Upper lobe of left lung (tissue), 6 donors: ENCODE measurements around the gene DNER. TPM values are rescaled to one million over a fixed set of nuclear protein-coding genes. Genes with fewer than 3 reads are reported as not detected.

Source experiments
- ATAC-seq, 2 donors: fragments of 200-7000 bp; cut with Tn5 transposase; one replicate each; pipeline ENCODE4 v1.9.1; 2022; ENCODE audit warnings: mild to moderate bottlenecking in 2 of 2, moderate library complexity in 2 of 2; ENCODE audit not compliant: low FRiP score in 2 of 2
- DNase-seq, 2 donors: peaks; one replicate each; pipeline ENCODE4 v3.0.0-alpha.2; 2019 to 2020
- H3K27ac ChIP-seq, 4 donors: fragments of 200-600 bp; sonication (generic); one replicate each; pipeline ENCODE4 v1.5.1; 2016 to 2019
- H3K27me3 ChIP-seq, 4 donors: fragments of 200-600 bp; sonication (generic); one replicate each; pipeline ENCODE4 v1.5.1; 2017 to 2019
- H3K36me3 ChIP-seq, 4 donors: fragments of 200-600 bp; sonication (generic); one replicate each; pipeline ENCODE4 v1.5.1; 2016 to 2019
- H3K4me1 ChIP-seq, 4 donors: fragments of 200-600 bp; sonication (generic); one replicate each; pipeline ENCODE4 v1.5.1; 2018 to 2019
- H3K4me3 ChIP-seq, 4 donors: fragments of 200-600 bp; sonication (generic); one replicate each; pipeline ENCODE4 v1.5.1; 2017 to 2019; ENCODE audit warnings: mild to moderate bottlenecking in 2 of 4, moderate library complexity in 1 of 4
- H3K9me3 ChIP-seq, 4 donors: fragments of 200-600 bp; sonication (generic); one replicate each; pipeline ENCODE4 v1.5.1; 2018 to 2019
- EP300 ChIP-seq, 4 donors: sonication (generic); formaldehyde crosslinking; IDR thresholded peaks; one replicate each; pipeline ENCODE4 v1.5.1; 2017; ENCODE audit warnings: antibody characterized with exemption in 4 of 4, control low read depth in 2 of 4
- POLR2A ChIP-seq, 4 donors: fragments of 450-650 bp; IDR thresholded peaks; one replicate each; pipeline ENCODE4 v1.5.1; 2016 to 2017; ENCODE audit warnings: antibody characterized with exemption in 4 of 4, mild to moderate bottlenecking in 2 of 4
- POLR2AphosphoS5 ChIP-seq, 2 donors: sonication (generic); formaldehyde crosslinking; IDR thresholded peaks; one replicate each; pipeline ENCODE4 v1.5.1; 2017; ENCODE audit warnings: antibody characterized with exemption in 2 of 2
- WGBS, 2 donors: methylation state at CpG; one replicate each; pipeline ENCODE4 v1.1.5; 2017 to 2018; 5-methylcytosine and 5-hydroxymethylcytosine counted together
- total RNA-seq, 6 donors: library from RNA; depleted of rRNA in 4 of 6; stranded (reverse); fragments of >200 nt in 4 of 6; gene quantifications; one replicate each; pipeline versions ENCODE4 v1.1.0 to v1.2.1, GENCODE V29; 2016 to 2021
- TF ChIP-seq, protein P1 (sequence below), 6 experiments: fragments of 450-650 bp in 4 of 6; fragments of 200-600 bp in 2 of 6; sonication (generic) in 2 of 6; IDR thresholded peaks; one replicate each; pipeline ENCODE4 v1.5.1; 2016 to 2019; ENCODE audit warnings: antibody characterized with exemption in 6 of 6
- donor health status: DM: no; HTN: no; CAD: no; lungs with moderate emphysema.
- donor health status: DM: no; HTN: yes; CAD: no; lungs with severe emphysema.

The DNER gene
- total RNA-seq, 6 donors from 2014 or later: 0.31 to 2.1 (median 0.98) TPM

DNA sequence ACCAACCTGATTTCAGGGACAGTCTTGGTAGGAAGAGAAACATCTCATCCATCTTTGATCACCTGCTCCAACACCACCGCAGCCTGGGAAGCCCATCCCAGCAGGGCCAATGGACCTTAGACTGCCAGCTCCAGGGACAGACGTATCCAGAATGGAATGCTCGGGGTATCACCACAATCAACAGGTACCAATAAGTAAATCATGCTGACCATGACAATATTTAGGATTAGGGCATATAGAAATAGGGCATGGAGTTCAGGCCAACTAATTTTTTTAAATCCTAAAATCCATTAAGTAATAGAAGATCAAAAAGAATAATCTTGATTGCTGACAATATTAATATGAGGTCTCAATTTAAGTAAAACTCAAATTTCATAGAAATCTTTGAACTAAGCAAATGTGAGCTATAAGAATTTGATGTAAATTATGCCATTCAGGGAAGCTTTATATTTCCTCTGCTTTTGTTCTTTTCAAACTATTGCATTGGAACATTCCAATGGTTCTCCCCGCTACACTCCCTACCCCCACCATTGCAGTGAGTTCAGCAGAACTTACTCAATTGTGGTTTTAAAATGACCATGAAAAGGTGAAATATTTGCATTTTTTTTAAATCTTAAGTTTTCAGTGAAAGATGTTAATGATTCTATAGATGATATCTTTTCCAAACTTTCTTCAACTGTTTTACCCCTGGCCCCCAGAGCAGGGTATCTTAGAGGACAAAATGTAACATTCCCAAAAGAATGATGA, 138.6 kb downstream of the DNER start:
- Histone ChIP-seq H3K36me3 (no peaks in the 10 kb centered on the region), H3K27me3 (no peaks in the 10 kb centered on the region), H3K4me3 (no peak overlapping the region), H3K9me3 (no peaks in the 10 kb centered on the region), H3K27ac (no peak overlapping the region), H3K4me1 (no peaks in the 10 kb centered on the region)
- DNase-seq: no peak
- ATAC-seq: no peak
- WGBS, 2 donors: 85 to 95% methylated on average over 4 of the region's 4 CpGs
- TF ChIP-seq, protein P1, sequence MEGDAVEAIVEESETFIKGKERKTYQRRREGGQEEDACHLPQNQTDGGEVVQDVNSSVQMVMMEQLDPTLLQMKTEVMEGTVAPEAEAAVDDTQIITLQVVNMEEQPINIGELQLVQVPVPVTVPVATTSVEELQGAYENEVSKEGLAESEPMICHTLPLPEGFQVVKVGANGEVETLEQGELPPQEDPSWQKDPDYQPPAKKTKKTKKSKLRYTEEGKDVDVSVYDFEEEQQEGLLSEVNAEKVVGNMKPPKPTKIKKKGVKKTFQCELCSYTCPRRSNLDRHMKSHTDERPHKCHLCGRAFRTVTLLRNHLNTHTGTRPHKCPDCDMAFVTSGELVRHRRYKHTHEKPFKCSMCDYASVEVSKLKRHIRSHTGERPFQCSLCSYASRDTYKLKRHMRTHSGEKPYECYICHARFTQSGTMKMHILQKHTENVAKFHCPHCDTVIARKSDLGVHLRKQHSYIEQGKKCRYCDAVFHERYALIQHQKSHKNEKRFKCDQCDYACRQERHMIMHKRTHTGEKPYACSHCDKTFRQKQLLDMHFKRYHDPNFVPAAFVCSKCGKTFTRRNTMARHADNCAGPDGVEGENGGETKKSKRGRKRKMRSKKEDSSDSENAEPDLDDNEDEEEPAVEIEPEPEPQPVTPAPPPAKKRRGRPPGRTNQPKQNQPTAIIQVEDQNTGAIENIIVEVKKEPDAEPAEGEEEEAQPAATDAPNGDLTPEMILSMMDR (IDR thresholded peaks at IDR 0.05): no peak
- TF ChIP-seq EP300 (IDR thresholded peaks at IDR 0.05) (no peak), POLR2AphosphoS5 (IDR thresholded peaks at IDR 0.05) (no peak), POLR2A (IDR thresholded peaks at IDR 0.05) (no peak)

DNA sequence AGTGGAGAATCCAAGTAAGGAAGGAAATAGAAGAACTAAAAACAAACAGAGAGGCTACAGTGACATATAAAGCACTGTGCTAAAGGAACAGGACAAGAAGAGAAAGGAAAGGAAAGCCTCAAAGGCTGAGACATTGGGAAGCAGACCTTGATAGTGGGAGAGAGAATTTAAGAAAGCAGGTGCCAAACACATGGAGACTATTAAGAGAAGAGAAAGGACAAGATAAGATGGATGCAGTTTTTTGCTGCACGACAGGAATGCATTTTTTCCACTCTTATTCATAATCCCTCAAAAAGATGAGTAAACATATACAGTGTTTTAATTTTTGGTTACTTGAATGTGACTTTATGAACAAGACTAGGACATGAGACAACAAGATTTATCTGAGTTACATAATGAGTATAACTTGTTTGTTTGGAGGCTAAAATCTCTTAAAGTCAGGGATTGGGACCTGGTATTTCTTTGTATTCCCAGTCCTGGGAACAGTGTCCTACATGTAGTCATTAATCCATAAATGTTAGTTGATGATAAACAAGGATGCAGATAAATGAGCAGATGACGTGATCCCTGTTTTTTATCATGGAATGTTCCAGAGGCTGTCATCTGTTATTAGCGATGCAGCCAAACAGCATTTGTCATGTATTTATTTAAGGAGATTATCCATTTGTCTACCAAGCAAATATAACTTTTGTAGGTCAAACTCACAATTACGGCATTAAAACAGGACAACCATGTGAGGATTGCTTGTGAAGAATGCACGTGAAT, 141.7 kb downstream of the DNER start:
- H3K4me1 ChIP-seq: no peaks in the 10 kb centered on the region
- 80 to 84% methylated on average over 5 of the region's 5 CpGs for WGBS, 2 donors
- no peak for TF ChIP-seq EP300 (IDR thresholded peaks at IDR 0.05)
- TF ChIP-seq, protein P1 (IDR thresholded peaks at IDR 0.05): no peak
- TF ChIP-seq POLR2A (IDR thresholded peaks at IDR 0.05): no peak
- no peak for TF ChIP-seq POLR2AphosphoS5 (IDR thresholded peaks at IDR 0.05)
- H3K27me3 ChIP-seq: no peaks in the 10 kb centered on the region
- no peaks in the 10 kb centered on the region for H3K9me3 ChIP-seq
- H3K36me3 ChIP-seq: no peaks in the 10 kb centered on the region
- DNase-seq: no peak
- peak in 1 of 2 donors; percentile 73 for ATAC-seq
- H3K4me3 ChIP-seq: no peak overlapping the region
- H3K27ac ChIP-seq: no peak overlapping the region

DNA sequence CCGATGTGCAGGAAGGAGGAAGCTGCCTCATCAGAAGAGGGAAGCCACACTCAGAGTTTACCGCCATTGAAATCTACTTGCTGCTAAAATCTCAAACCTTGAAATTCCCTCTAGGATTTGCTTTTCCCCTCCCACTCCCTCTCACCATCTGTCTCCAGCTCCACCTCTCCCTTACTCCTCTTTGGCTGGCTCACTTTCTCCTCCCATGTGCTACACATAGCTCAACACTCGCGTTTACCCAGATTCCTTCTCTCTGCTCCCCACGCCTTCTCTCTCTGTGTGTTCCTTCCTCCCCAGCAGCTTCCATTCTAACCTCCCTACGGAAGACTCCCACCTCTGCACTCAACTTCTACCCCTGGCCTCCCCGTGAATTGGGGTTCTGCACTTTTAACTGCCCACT, 143.1 kb downstream of the DNER start:
- no peaks in the 10 kb centered on the region for H3K27me3 ChIP-seq
- no peaks in the 10 kb centered on the region for H3K4me1 ChIP-seq
- DNase-seq (no peak), ATAC-seq (peak in 1 of 2 donors; percentile 49)
- no peak overlapping the region for H3K27ac ChIP-seq
- H3K9me3 ChIP-seq: no peaks in the 10 kb centered on the region
- 85 to 91% methylated on average over 7 of the region's 7 CpGs for WGBS, 2 donors
- no peaks in the 10 kb centered on the region for H3K36me3 ChIP-seq
- TF ChIP-seq POLR2A (IDR thresholded peaks at IDR 0.05): no peak
- no peak for TF ChIP-seq POLR2AphosphoS5 (IDR thresholded peaks at IDR 0.05)
- no peak overlapping the region for H3K4me3 ChIP-seq

DNA sequence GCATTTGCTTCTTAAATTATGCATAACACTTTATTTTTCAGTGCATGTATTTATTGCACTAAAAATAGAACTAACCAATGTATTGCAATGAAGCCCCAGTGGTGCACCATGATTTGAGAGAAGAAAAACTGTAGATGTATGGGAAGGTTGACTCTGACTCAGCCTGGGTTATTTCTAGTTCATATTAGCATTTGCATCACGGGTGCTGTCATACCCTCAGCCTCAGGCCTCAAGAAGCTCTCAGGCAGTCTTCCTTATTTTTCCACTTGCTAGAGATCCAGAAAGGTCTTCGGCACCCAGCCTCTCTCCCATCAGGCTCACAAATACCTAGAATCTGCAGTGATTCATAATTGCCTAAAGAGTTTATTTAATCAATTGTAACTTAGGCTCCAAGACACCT, 148.0 kb downstream of the DNER start:
- DNase-seq (no peak), ATAC-seq (no peak)
- no peaks in the 10 kb centered on the region for H3K9me3 ChIP-seq
- no peaks in the 10 kb centered on the region for H3K27me3 ChIP-seq
- no peak overlapping the region for H3K4me3 ChIP-seq
- 91% methylated on average over 2 of the region's 2 CpGs for WGBS, 2 donors
- H3K27ac ChIP-seq: no peak overlapping the region
- no peaks in the 10 kb centered on the region for H3K36me3 ChIP-seq
- TF ChIP-seq POLR2AphosphoS5 (IDR thresholded peaks at IDR 0.05) (no peak), EP300 (IDR thresholded peaks at IDR 0.05) (no peak), POLR2A (IDR thresholded peaks at IDR 0.05) (no peak)
- TF ChIP-seq, protein P1 (IDR thresholded peaks at IDR 0.05): no peak
- no peaks in the 10 kb centered on the region for H3K4me1 ChIP-seq

DNA sequence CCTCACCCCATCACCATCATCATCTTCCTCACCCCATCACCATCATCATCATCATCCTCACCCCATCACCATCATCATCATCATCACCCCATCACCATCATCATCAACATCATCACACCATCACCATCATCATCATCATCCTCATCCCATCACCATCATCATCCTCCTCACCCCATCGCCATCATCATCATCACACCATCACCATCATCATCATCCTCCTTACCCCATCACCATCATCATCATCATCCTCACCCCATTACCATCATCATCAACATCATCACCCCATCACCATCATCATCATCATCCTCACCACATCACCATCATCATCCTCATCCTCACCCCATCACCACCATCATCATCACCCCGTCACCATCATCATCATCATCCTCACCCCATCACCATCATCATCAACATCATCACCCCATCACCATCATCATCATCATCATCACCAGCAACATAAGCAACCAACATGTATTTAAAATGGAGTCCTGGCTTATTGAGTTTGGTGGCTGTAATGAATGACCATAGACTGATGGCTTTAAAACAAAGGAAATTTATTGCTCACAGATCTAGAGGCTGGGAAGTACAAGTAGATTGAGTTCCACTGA, 150.0 kb downstream of the DNER start:
- WGBS, 2 donors: 76 to 90% methylated on average over 2 of the region's 2 CpGs

More for the DNA sequence above, 150.0 kb downstream of the DNER start:
- H3K4me1 ChIP-seq: no peaks in the 10 kb centered on the region
- H3K4me3 ChIP-seq: no peak overlapping the region
- no peaks in the 10 kb centered on the region for H3K27me3 ChIP-seq
- DNase-seq (no peak), ATAC-seq (no peak)
- H3K9me3 ChIP-seq: no peaks in the 10 kb centered on the region
- H3K36me3 ChIP-seq: no peaks in the 10 kb centered on the region
- TF ChIP-seq POLR2AphosphoS5 (IDR thresholded peaks at IDR 0.05) (no peak), EP300 (IDR thresholded peaks at IDR 0.05) (no peak), POLR2A (IDR thresholded peaks at IDR 0.05) (no peak)
- TF ChIP-seq, protein P1 (IDR thresholded peaks at IDR 0.05): no peak
- no peak overlapping the region for H3K27ac ChIP-seq
